Common myeloid progenitor, CD34-positive (primary cell): ENCODE results near the gene GRID1.
"Not testable (repeated sequence)": the region's sequence is repeated elsewhere in the genome, so short reads cannot be mapped to it uniquely, and the experiment has no call there.

Experiments
- CTCF ChIA-PET: fragments of 350-600 bp; sonication (Branson Sonifier 250); formaldehyde crosslinking; loops from one replicate; lab custom pipeline; 2021; ENCODE audit warnings: antibody characterized with exemption; lab: Charles Lee
- POLR2A ChIA-PET: fragments of 350-600 bp; sonication (Branson Sonifier 250); formaldehyde crosslinking; loops from one replicate; lab custom pipeline; 2021; ENCODE audit warnings: antibody characterized with exemption; lab: Charles Lee
- DNase-seq, 3 donors: peaks; one replicate each; pipeline versions ENCODE4 v3.0.0 to v3.0.0-alpha.2; 2013
- H3K27ac ChIP-seq, 2 experiments: 1 replicate in 1 of 2; 2 replicates in 1 of 2; pipeline ENCODE4 v1.7.0; 2013; ENCODE audit warnings: inconsistent platforms in 2 of 2, low read length in 2 of 2, mild to moderate bottlenecking in 2 of 2, low read depth in 1 of 2, moderate library complexity in 1 of 2; ENCODE audit not compliant: severe bottlenecking in 2 of 2, insufficient read depth in 1 of 2, poor library complexity in 1 of 2
- H3K27me3 ChIP-seq, 5 experiments: replicated peaks in 2 of 5; 1 replicate in 3 of 5; 2 replicates in 2 of 5; pipeline versions ENCODE4 v1.6.1 to v1.7.0; 2013; ENCODE audit warnings: low read length in 4 of 5, mild to moderate bottlenecking in 2 of 5, moderate library complexity in 2 of 5, inconsistent platforms in 1 of 5; ENCODE audit not compliant: insufficient read depth in 5 of 5, control insufficient read depth in 4 of 5
- H3K36me3 ChIP-seq, 4 experiments: 1 replicate in 2 of 4; 2 replicates in 2 of 4; pipeline versions ENCODE4 v1.6.1 to v1.7.0; 2013; ENCODE audit warnings: low read length in 3 of 4, control low read depth in 1 of 4, mild to moderate bottlenecking in 1 of 4; ENCODE audit not compliant: control insufficient read depth in 4 of 4, insufficient read depth in 4 of 4
- H3K4me1 ChIP-seq, 4 experiments: 1 replicate in 3 of 4; 2 replicates in 1 of 4; pipeline versions ENCODE4 v1.6.1 to v1.7.1; 2013; ENCODE audit warnings: low read length in 3 of 4, mild to moderate bottlenecking in 3 of 4, control low read depth in 1 of 4, inconsistent platforms in 1 of 4, moderate library complexity in 1 of 4; ENCODE audit not compliant: control insufficient read depth in 4 of 4, insufficient read depth in 4 of 4; ENCODE audit errors: control extremely low read depth in 1 of 4
- H3K4me3 ChIP-seq, 7 experiments: 1 replicate in 4 of 7; 2 replicates in 3 of 7; pipeline versions ENCODE4 v1.5.1 to v1.7.0; 2013; ENCODE audit warnings: mild to moderate bottlenecking in 7 of 7, low read length in 6 of 7, moderate library complexity in 6 of 7, inconsistent platforms in 2 of 7, low read depth in 2 of 7, control low read depth in 1 of 7; ENCODE audit not compliant: insufficient read depth in 4 of 7, control insufficient read depth in 1 of 7; ENCODE audit errors: extremely low read depth in 1 of 7
- H3K9me3 ChIP-seq, 5 experiments: 1 replicate in 4 of 5; 2 replicates in 1 of 5; pipeline versions ENCODE4 v1.6.1 to v1.7.1; 2013; ENCODE audit warnings: low read length in 4 of 5, mild to moderate bottlenecking in 2 of 5, inconsistent platforms in 1 of 5, low read depth in 1 of 5, moderate library complexity in 1 of 5; ENCODE audit not compliant: control insufficient read depth in 4 of 5, insufficient read depth in 2 of 5; ENCODE audit errors: control extremely low read depth in 1 of 5
- WGBS: methylation state at CpG from one replicate; pipeline ENCODE4 v1.1.5; 2013; ENCODE audit not compliant: insufficient coverage; 5-methylcytosine and 5-hydroxymethylcytosine counted together

The GRID1 gene

DNA sequence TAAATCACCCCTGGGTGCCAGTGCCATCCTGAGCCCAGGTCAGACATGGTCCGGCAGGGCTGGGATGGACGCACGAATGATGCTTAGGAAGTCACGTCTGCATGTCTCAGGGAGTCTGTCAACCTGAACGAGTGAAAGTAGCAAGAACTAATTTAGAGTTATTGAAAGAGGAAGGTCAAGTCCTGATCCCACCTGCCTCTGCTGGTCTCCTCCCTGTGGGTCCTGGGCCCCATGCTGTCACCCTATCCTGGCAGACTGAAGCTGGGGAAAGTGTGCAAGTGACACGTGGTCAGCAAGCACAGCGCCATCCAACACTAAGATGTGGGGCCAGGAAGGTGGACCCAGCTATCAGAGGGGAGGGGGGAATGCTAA lies 26.1 kb upstream of the GRID1 start:
- Histone ChIP-seq H3K27me3 (peaks cover 0 to 33% (median 20%) of the 10 kb centered on the region in 5 experiments), H3K4me3 (no peak overlapping the region), H3K4me1 (peaks cover 0 to 8% (median 7%) of the 10 kb centered on the region in 4 experiments), H3K27ac (no peak overlapping the region), H3K36me3 (no peaks in the 10 kb centered on the region), H3K9me3 (no peaks in the 10 kb centered on the region)
- no peak for DNase-seq
- POLR2A ChIA-PET, result no interaction called here
- WGBS, result 92% methylated on average over 7 of the region's 7 CpGs
- CTCF ChIA-PET, result interaction anchor here (0.6 to 1.8 kb wide), 2 partner anchors 43 to 192 kb away, joined by 3 to 8 read pairs; no protein-coding TSS in a partner anchor

DNA sequence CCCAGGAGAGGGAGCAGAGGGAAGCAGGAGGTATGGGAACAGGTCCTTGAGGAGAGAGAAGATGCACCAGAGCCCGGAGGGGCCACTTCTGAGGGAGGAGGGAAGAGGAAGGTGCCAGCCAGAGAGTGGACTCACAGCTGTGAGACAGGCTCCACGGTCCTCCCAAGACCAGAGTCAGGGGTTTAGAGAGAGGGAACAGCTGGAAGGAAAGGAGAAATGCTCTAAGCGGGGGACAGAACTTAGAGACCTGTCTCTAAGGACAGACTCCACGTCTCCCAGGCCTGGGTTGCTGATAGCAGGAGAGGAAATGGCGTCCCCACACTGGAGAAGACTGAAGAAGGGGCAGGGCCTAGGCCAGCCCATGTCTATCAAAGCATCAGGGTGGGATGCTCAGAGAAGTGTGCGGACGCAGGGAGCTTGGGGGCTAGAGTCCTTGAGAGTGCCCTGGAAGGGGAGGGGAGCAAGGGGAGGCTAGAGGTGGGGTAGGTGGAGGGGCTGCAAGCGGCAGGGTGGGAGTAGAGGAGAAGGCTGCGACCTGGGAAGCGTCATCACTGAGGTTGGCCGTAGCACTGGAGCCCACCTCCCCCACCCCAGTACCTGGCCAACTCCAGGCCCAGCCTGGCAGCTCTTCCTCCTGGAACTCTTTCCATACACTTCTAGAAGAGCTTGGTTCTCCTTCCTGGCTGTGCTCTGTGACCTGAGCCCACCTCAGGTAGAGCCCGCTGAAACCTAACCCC lies 25.6 kb upstream of the GRID1 start:
- Histone ChIP-seq H3K27ac (no peak overlapping the region), H3K9me3 (no peaks in the 10 kb centered on the region), H3K27me3 (peaks cover 0 to 38% (median 20%) of the 10 kb centered on the region in 5 experiments), H3K4me3 (no peak overlapping the region), H3K36me3 (no peaks in the 10 kb centered on the region), H3K4me1 (peaks cover 0 to 8% (median 7%) of the 10 kb centered on the region in 4 experiments)
- 82% methylated on average over 8 of the region's 12 CpGs for WGBS
- ChIA-PET POLR2A (no interaction called here), CTCF (interaction anchor here (0.6 to 1.8 kb wide), 5 partner anchors 11 to 193 kb away, joined by 3 to 8 read pairs (median 3); no protein-coding TSS in a partner anchor)
- no peak for DNase-seq

DNA sequence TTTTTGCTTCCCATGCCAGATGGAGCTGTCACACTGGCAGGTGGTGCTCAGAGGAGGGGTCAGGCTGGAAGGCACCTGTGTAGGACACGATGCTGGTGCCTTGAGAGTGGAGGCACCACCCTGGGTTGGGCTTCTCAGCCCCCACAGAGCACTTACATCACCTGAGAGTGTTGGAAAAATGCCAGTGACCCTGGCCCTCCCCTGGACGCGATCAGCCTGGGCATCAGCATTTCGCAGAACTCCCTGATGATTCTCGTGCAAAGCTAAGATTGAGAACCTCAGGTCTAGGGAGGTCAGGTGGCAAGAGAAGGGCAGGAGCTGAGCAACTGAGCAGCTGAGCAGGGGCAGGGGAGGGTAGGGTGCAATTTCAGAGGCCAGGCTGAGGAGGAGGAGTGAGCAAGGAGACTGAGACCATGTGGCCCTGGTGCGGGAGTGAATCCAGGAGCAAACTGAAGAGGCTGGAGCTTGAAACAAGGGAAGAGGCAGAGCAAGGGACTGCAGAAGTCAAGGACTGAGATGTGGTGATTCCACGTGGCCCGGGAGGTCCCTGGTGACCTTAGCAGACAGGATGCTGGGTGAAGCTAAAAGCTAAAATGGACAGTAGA lies 24.7 kb upstream of the GRID1 start:
- H3K36me3 ChIP-seq, result no peaks in the 10 kb centered on the region
- H3K27ac ChIP-seq, result no peak overlapping the region
- no peaks in the 10 kb centered on the region for H3K9me3 ChIP-seq
- 100% methylated on average over 7 of the region's 8 CpGs for WGBS
- POLR2A ChIA-PET, result no interaction called here
- CTCF ChIA-PET, result interaction anchor here (0.7 to 1.3 kb wide), 5 partner anchors 10 to 187 kb away, joined by 3 read pairs; no protein-coding TSS in a partner anchor
- H3K4me3 ChIP-seq, result no peak overlapping the region
- H3K4me1 ChIP-seq, result peaks cover 0 to 8% (median 7%) of the 10 kb centered on the region in 4 experiments
- DNase-seq, result no peak
- peaks cover 0 to 38% (median 20%) of the 10 kb centered on the region in 5 experiments for H3K27me3 ChIP-seq

DNA sequence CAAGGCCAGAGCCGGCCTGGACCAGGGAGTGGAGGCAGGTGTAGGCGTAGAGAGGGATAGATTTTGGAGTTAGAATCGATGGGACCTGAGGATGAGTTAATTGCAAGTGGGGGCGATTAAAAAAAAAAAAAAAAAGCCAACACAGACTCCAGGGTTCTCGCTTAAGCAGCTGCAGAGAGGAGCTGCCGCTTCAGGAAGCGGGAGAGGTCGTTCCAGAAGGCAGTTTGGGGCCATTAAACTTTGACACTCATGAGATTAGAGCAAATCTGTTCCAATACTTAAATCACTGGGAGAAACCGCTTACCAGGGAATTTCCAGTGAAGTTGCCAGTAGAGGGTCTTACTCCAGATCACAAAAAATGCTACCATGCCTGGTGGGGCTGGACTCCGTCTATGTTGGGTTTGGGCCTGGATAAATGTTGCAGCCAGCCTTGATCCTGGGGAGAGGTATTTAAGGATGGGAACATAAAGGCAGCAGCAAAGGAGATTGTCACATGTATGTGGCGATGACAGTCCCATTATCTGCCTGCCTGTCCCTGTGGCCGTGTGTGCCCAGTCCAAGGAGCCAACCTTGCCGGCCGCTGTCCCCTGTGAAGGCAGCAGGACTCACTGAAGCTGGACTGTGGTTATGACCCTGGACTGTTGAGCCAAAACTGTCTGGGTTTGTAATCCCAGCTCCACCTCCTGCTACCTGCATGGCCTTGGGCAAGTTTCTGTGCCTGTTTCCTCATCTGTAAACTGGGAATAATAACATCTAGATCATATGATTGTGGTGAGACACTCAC lies 23.9 kb upstream of the GRID1 start:
- CTCF ChIA-PET, result interaction anchor here (0.7 to 5.5 kb wide), 7 partner anchors 9 to 188 kb away, joined by 3 to 25 read pairs (median 3); no protein-coding TSS in a partner anchor
- WGBS, result 91% methylated on average over 13 of the region's 14 CpGs
- no peak for DNase-seq
- POLR2A ChIA-PET, result no interaction called here
- H3K4me1 ChIP-seq, result peaks cover 0 to 8% (median 7%) of the 10 kb centered on the region in 4 experiments
- H3K9me3 ChIP-seq, result no peaks in the 10 kb centered on the region
- H3K27ac ChIP-seq, result no peak overlapping the region
- no peaks in the 10 kb centered on the region for H3K36me3 ChIP-seq
- H3K4me3 ChIP-seq, result no peak overlapping the region
- peaks cover 0 to 46% (median 20%) of the 10 kb centered on the region in 5 experiments for H3K27me3 ChIP-seq

DNA sequence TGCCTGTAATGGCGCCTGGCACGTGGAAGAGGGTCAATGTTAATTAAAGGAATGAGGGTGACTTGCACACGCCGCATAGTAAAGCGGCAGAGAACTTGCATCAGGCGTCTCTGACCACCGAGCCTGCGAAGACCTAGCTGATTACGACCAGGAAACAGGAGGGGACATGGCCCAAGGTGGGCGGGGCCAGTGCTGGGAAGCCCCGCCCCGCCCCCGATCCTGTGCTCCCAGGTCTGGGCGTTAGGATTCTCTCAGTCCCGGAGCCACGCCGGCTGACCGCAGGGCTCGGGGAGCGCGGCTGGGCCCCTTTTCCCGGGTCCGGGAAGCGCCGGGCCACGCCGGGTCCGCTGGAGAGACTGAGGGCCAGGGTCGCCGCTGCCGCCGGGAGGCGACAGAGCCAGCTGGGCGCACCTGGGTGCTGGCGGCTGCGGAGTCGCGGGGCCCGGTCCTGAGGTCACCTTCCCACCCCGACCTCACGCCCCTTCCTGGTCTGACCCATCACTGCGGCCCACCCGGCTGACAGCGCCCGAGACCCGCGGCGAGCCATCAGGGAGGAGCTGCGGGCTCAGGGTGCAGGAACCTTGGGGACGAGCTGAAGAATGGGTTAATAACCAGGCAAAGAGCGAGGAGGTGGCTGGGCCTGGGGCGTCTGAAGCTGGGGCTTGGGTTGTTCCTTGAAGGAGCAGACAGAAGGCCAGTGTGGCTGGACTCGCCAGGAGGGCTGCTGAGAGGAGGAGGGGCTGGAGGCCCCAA lies 23.0 kb upstream of the GRID1 start:
- no peaks in the 10 kb centered on the region for H3K36me3 ChIP-seq
- 21% methylated on average over 47 of the region's 53 CpGs for WGBS
- peak in 2 of 3 donors; percentile 37 to 55 for DNase-seq
- CTCF ChIA-PET, result interaction anchor here (1.0 to 5.5 kb wide), 4 partner anchors 10 to 40 kb away, joined by 3 to 25 read pairs (median 5); no protein-coding TSS in a partner anchor
- H3K4me1 ChIP-seq, result peaks cover 0 to 8% (median 7%) of the 10 kb centered on the region in 4 experiments
- H3K27ac ChIP-seq, result no peak overlapping the region
- peaks cover 0 to 49% (median 20%) of the 10 kb centered on the region in 5 experiments for H3K27me3 ChIP-seq
- no peaks in the 10 kb centered on the region for H3K9me3 ChIP-seq
- H3K4me3 ChIP-seq, result peak overlapping the region; percentile 8 to 68 (median 52)
- POLR2A ChIA-PET, result no interaction called here

DNA sequence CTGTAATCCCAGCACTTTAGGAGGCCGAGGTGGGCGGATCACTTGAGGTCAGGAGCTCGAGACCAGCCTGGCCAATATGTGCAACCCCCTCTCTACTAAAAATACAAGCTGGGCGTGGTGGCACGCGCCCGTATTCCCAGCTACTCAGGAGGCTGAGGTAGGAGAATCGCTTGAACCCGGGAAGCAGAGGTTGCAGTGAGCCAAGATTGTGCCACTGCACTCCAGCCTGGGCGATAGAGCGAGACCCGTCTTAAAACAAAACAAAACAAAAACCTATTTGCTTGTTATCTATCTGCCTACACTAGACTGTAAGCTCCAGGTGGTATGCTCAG lies 22.5 kb upstream of the GRID1 start:
- POLR2A ChIA-PET, H3K36me3 ChIP-seq, H3K27ac ChIP-seq, DNase-seq, H3K9me3 ChIP-seq, H3K4me1 ChIP-seq: not testable (repeated sequence)
- Histone ChIP-seq H3K27me3 (peaks cover 0 to 49% (median 18%) of the 10 kb centered on the region in 5 experiments), H3K4me3 (peak overlapping the region; percentile 8 to 68 (median 52))
- CTCF ChIA-PET, result interaction anchor here (1.0 to 5.5 kb wide), 4 partner anchors 11 to 40 kb away, joined by 3 to 25 read pairs (median 5); no protein-coding TSS in a partner anchor
- 68% methylated on average over 9 of the region's 12 CpGs for WGBS
